Glomerular endothelial cell (primary cell): ENCODE data around the gene PPP1R26. TPM values are rescaled to one million over a fixed set of nuclear protein-coding genes. Genes with fewer than 3 reads are reported as not detected.
"Not testable (repeated sequence)": the region's sequence is repeated elsewhere in the genome, so short reads cannot be mapped to it uniquely, and the experiment has no call there.

Source experiments
- DNase-seq: peaks from one replicate; pipeline ENCODE4 v3.0.0-alpha.2; 2011; ENCODE audit warnings: low read depth, low spot score; ENCODE audit errors: extremely low read depth
- total RNA-seq: library from RNA; depleted of rRNA; stranded (reverse); fragments of >200 nt; gene quantifications from 2 replicates; pipeline ENCODE4 v1.2.3, GENCODE V29; 2015

PPP1R26 gene, protein sequence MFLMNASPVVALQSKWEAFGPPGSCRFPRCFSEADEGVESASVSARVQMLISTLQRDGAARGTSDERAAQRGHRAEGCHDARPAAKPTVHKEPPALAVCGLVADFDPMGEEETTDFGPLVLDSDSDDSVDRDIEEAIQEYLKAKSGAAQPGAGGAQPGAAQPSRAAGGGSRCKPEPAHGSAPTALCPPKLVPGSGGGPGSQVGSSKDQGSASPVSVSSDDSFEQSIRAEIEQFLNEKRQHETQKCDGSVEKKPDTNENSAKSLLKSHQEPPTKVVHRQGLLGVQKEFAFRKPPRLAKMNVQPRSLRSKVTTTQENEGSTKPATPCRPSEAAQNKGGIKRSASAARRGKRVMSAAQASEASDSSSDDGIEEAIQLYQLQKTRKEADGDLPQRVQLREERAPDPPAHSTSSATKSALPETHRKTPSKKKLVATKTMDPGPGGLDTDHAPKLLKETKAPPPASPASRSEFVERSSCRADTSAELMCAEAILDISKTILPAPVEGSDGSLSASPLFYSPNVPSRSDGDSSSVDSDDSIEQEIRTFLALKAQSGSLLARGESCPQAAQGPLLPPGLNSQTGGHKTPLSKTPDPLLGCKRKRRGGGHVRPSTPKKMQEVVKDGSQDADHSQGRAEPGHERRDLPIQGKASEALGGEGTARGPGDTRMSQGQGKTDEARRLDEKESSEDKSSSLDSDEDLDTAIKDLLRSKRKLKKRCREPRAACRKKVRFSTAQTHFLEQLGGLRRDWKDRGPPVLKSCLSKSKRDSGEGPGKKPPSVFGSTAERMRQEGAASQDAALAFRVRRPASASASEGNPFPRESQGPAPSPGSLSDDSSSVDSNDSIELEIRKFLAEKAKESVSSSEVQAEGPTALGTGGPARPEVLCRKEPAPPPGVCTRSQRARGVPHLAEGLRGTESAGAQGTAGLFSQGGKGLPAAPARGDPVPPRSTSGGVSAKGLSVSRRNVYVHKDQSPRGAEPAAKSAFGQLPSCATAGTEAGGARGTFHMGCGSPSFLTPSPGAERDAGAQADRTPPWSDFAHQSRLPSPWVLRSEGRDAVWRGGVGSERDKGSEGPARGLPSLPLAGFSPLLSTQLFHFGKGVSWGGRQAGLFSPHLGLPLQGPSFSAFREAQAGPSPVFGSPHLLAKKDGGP (N-terminal part only)
- 16.4 and 19.8 TPM in 2 replicates for total RNA-seq

DNA sequence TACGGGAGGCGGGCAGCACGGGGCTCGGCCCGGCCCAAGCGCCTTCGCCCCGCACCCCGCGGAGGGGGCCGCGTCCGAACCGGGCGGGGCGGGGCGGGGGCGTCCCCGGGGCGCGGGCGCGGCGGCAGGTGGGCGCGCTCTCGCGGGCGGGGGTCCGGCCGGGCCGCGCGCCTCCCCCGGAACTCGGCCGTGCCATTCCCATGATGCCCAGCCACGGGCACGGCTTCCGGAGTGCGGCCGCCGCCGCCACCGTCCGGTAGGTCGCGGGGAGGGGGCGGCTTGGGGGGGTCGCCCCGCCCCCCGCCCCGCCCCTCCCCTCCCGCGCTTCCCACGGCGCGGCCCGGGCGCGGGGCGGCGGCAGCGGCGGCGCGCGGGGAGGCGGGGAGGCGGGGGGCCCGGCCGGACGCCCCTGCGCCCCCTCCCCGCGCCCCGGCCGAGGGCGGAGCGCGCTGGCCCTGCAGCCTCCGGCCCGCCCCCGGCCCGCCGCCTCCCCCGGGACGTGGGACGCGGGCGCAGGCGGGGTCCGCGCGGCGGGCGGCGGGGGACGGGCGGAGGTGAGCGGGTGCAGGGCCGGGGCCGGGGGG lies at the start of gene PPP1R26:
Gene PPP1R26 (plus strand): TSS at position 314 of the 584 bp plus-strand sequence. CDS start 4,729 bp downstream, outside the sequence.
- DNase-seq = no peak

DNA sequence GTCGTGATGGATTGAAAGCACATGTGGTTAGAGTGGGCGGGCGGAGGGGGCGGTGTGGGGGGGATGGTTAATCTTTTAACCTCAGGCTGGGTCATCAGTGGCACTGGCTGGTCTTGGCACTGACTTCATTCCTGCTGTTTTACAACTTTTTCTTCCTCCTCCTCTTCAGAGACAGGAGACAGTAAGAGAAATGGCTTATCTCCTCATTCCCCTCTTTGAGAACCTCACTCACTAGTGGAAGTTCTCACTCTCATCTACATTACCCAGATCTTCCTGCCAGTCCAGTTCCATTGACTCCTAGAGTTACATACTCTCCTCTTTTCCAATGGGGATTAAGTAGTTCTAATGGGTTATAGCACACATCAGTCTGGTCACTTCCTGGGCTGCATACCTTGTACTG lies 42.3 kb upstream of the PPP1R26 start:
- DNase-seq = no peak

GRCh38 chr9:135437696-135438095 lies 41.9 kb upstream of the PPP1R26 start:
- DNase-seq = not testable (repeated sequence)

DNA sequence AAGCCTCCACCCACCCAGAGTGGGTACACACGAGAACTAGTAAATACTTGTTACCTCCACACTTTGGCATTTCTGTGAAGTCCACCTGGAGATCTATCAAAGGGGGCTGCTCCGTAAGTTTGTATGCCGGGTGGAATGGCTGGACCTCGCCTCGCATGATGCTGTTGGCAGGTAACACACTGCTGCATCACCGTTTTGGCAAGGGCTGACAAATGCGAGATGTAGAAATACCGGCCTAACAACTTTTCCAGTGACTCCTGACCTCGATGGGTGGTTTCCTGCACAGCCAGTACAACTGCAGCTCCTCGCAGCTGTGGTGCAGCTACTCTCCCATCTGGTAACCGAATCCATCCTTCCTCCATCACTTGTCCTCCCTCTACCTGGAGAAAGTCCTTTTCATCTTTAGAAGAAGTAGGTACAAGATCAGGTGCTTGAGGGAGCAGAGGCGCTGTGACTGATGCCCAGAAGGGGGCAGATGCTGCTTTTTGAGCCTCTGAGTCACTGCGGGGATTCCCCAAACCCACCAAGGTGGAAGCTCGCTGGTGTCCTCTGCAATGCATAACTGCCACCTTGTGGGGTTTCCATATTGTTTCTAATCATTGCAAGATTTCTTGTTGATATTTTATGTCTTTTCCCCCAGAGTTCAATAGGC lies 40.9 kb upstream of the PPP1R26 start:
- DNase-seq = not testable (repeated sequence)

GRCh38 chr9:135439514-135439913 lies 40.1 kb upstream of the PPP1R26 start:
- not testable (repeated sequence) for DNase-seq

DNA sequence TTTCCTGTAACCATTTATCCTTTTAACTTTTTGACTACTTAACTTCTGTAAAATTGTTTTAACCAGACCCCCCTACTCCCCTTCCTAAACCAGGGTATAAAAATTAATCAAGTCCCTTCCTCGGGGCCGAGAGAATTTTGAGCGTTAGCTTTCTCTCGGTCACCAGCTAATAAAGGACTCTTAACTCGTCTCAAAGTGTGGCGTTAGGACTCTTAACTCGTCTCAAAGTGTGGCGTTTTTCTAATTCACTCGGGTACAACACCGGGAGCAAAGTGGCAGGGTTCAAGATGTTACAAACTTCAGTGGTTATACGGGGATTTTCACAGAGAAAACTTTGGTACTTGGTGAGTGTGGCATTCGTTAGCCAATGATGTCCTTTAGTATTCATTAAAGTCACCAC lies 39.7 kb upstream of the PPP1R26 start:
- no peak for DNase-seq

- DNase-seq = no peak
These were observed 39.0 kb upstream of the PPP1R26 start for GRCh38 chr9:135440620-135441019.

DNA sequence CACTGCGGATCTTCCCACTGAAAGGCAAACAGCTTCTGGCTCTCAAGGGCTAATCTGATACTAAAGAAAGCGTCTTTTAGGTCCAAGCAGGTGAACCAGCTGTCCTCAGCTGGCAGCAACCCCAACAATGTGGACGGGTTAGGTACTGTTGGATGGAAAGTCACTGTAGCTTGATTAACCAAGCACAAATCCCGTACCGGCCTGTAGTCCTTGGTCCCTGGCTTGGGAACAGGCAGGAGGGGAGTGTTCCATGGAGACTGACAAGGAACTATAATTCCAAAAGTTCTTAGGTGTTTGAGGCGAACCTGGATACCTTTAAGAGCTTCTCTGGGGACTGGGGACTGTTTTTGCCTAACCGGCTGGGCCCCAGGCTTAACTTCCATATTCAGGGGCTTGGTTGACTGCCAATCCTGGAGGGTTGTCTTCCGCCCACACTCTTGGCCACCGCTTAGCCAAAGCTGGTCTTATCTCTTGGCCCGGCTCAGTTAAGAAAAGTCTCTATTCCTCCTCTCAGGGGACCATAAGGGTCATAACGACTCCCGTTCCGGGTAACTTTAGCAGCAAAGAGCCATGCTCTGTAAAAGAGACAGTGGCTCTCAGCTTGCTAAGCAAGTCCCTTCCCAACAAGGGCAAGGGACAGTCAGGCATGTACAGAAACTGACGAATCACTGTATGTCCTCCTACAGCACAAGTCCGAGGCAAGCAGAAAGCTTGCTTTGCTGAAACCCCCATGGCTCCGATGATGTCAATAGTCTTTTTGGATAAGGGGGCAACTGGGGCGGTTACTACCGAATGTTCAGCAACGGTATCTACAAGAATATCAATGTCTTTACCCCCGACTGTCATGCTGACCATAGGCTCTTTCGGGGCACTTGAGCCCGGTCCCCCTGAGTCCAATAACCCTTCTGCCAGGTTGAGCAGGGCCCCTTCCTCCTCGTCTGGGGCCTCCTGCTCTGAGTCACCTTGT lies 38.2 kb upstream of the PPP1R26 start:
- DNase-seq = not testable (repeated sequence)

DNA sequence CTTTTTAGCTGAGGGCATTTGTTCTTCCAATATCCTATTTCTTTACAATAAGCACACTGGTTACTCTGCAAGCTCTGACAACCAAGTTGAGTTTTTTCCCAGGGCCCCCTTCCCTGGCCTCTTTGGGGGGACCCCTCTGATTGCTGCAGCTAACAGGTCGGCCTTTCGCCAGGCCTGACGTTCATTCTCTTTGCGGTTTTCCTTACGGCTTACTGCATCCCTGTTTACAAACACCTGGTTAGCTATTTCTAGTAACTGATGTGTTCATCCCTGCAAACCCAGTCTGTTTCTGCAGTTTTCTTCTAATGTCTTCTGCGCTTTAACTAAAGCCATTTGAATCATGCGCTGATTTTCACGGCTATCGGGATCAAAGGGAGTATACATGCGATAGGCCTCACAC lies 37.5 kb upstream of the PPP1R26 start:
- no peak for DNase-seq

DNA sequence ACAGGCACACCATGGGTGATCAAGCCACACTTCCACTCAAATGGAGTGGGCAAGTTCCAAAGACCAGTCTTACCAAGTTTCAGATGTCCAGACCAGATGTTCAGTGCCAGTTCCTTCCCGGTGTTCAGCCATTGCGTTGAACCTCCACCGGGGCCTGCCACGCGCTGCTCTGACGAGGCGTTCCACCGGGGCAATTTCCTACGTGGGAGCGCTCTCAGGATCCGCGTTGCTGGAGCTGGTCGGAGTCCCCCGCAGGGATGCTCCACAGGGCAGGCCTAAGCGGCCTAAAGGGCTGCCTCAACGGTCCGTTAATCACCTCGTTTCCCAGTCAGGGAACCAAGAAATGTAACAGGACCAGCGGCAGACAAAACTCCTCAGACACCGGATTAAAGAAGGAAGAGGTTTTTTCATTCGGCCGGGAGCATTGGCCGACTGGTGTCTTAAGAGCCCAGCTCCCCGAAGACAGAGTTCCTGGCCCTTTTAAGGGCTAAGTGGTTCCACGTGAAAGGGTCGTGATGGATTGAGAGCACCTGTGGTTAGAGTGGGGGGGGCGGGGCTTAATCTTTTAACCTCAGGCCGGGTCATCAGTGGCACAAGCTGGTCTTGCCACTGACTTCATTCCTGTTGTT lies 35.7 kb upstream of the PPP1R26 start:
- no peak for DNase-seq

- no peak for DNase-seq
These were observed 32.5 kb upstream of the PPP1R26 start for GRCh38 chr9:135447126-135447525.

GRCh38 chr9:135448663-135449100 lies 30.9 kb upstream of the PPP1R26 start:
- no peak for DNase-seq

GRCh38 chr9:135449532-135449931 lies 30.1 kb upstream of the PPP1R26 start:
- DNase-seq = not testable (repeated sequence)

DNA sequence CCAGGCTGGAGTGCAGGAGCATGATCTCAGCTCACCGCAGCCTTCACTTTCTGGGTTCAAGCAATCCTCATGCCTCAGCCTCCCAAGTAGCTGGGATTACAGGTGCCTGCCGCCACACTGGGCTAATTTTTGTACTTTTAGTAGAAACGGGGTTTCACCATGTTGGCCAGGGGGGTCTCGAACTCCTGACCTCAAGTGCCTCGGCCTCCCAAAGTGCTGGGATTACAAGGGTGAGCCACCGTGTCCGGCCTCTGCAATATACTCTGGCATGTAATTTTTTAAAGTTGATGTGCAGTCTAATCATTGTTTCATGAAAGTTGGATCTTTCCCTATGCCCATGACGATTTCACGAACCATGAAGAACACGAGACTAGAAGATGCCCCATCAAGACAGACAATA lies 28.6 kb upstream of the PPP1R26 start:
- no peak for DNase-seq

DNA sequence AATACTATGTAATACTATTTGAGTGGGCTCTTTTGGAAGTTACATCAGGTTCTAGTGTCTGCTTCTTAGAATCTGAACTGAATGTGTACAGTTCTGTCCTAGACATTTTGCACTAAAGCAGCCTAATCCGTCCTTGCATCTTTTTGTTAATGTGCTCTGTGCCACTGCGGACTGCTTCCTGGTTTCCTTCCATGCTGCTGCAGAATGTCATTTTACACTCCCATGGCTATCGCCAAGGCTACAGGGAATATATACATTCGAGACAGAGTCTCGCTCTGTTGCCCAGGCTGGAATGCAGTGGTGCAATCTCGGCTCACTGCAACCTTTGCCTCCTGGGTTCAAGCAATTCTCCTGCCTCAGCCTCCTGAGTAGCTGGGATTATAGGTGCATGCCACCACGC lies 27.7 kb upstream of the PPP1R26 start:
- not testable (repeated sequence) for DNase-seq

DNA sequence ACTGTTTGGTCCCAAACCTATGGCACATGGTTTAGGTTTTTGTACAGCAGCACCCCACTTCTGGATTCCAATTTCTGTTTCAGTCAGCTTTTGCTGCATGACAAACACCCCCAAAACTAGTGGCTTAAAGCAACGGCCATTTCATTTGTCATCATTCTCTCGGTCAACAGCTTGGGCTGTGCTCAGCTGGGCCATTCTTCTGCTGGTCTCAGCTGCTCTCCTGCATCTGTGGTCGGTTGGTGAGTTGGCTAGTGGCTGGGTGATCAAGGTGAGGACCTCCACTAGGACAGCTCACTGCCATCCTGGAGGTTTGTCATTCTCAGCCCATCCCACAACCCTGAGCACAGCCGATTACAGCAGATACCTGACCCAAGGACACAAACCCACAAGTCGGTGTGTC lies 24.8 kb upstream of the PPP1R26 start:
- DNase-seq = no peak

DNA sequence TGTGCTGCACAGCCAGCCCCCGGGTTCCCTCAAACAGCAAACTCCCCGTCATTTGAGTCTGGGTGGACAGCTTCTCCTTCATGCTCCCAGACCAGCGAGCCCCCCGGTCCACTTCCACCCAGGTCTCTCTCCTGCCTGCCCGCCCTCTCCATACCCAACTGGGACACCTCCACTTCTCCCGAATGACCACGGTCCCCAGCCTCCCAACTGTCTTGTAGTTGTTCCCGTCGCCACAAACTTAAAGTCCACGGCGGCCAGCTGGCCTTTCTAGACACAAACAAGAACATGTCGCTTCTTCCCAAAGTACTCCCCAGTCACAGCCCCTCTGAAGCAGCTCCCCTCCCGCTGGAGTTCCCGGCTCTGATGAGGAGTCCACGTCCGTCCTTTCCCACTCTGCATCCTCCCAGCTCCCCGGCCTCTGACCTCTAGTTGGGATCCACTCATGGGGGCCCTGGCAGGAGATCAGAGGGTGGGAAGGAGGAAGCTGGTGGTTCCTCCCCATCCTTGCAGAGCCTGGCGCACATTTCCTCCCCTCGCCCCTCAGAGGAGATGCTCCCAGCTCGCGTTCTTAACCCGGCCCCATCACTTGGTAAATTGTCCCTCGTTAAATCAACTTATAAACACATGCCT lies 24.1 kb upstream of the PPP1R26 start:
- no peak for DNase-seq
